Measurements from ENCODE around the gene TNRC6C. TPM values are rescaled to one million over a fixed set of nuclear protein-coding genes. Genes with fewer than 3 reads are reported as not detected.

Gene TNRC6C
- total and polyA plus RNA-seq, 2 of the 13 experiments (the other 11 are each of a cell fraction or from before 2014, with no cell fraction given) = 0.66 to 4.9 TPM

- TF ChIP-seq ZBTB40 (IDR thresholded peaks at IDR 0.05) = no peak
- 0 out of 2 replicates have a peak, but pooled peaks have one; percentile 51 for TF ChIP-seq ZBTB40 (CRISPR knock-in tag; IDR thresholded peaks at IDR 0.05)
- no peak for TF ChIP-seq NR3C1 (CRISPR knock-in tag; IDR thresholded peaks at IDR 0.05)
- no peak for TF ChIP-seq AHR (CRISPR knock-in tag; IDR thresholded peaks at IDR 0.05)
- no peak; the same call in 1 of the 2 replicates for TF ChIP-seq ZNF784 (CRISPR knock-in tag; IDR thresholded peaks at IDR 0.05; ENCODE audit: borderline replicate concordance)
- no peak; the same call in 1 of the 2 replicates for TF ChIP-seq TOE1 (CRISPR knock-in tag; IDR thresholded peaks at IDR 0.05)
- 0 out of 4 replicates have a peak, but pooled peaks have one; percentile 28 to 36 for TF ChIP-seq KLF16 (CRISPR knock-in tag; IDR thresholded peaks at IDR 0.05)
- TF ChIP-seq REL (CRISPR knock-in tag; conservative IDR thresholded peaks at IDR 0.05) = no peak
- 0 out of 4 replicates have a peak, but pooled peaks of 1 of the 2 experiments have one; percentile 24 for TF ChIP-seq HMGXB4 (CRISPR knock-in tag; IDR thresholded peaks at IDR 0.05; ENCODE audit: borderline replicate concordance in 1 of 2, low read depth in 1 of 2)
- TF ChIP-seq LCORL (IDR thresholded peaks at IDR 0.05) = no peak
- peak; percentile 88 for TF ChIP-seq LCORL (CRISPR knock-in tag; IDR thresholded peaks at IDR 0.05)
- peak; percentile 71; the same call in 1 of the 2 replicates for TF ChIP-seq ZBTB7B (CRISPR knock-in tag; IDR thresholded peaks at IDR 0.05)
- TF ChIP-seq REPIN1 (CRISPR knock-in tag; IDR thresholded peaks at IDR 0.05; ENCODE audit: borderline replicate concordance, low read depth) = peak; percentile 61; the same call in 1 of the 2 replicates
- TF ChIP-seq TCF7L2 (IDR thresholded peaks at IDR 0.05; ENCODE audit: low read depth, low read length) = no peak
Measured at GRCh38 chr17:78144736-78145641, 186.5 kb downstream of the TNRC6C start (continued).
